ENCODE results near the gene LCTL. TPM values are rescaled to one million over a fixed set of nuclear protein-coding genes. Genes with fewer than 3 reads are reported as not detected.

LCTL gene
- total RNA-seq, 6 donors from 2014 or later = not detected

GRCh38 chr15:66569461-66570137, 3.8 kb upstream of the LCTL start:
- TF ChIP-seq POLR2AphosphoS5 (IDR thresholded peaks at IDR 0.05) (no peak), POLR2A (IDR thresholded peaks at IDR 0.05) (no peak), CTCF (IDR thresholded peaks at IDR 0.05) (no peak), EP300 (IDR thresholded peaks at IDR 0.05) (no peak)
- Histone ChIP-seq H3K27ac (no peak overlapping the region), H3K9me3 (no peaks in the 10 kb centered on the region), H3K27me3 (no peaks in the 10 kb centered on the region), H3K4me1 (peaks cover 4 to 12% (median 8%) of the 10 kb centered on the region in 4 donors), H3K4me3 (no peak overlapping the region), H3K36me3 (no peaks in the 10 kb centered on the region)
- ATAC-seq (ENCODE audit: low FRiP score in 2 of 2) = no peak
- DNase-seq = no peak
- 97 to 98% methylated on average over 6 to 9 of the region's 9 CpGs for WGBS, 2 donors

GRCh38 chr15:66567897-66568296, 2.1 kb upstream of the LCTL start:
- H3K36me3 ChIP-seq = no peaks in the 10 kb centered on the region
- H3K4me1 ChIP-seq = peaks cover 4 to 8% (median 6%) of the 10 kb centered on the region in 4 donors
- H3K27me3 ChIP-seq = no peaks in the 10 kb centered on the region
- DNase-seq (no peak), ATAC-seq (ENCODE audit: low FRiP score in 2 of 2) (no peak)
- H3K27ac ChIP-seq = no peak overlapping the region
- no peaks in the 10 kb centered on the region for H3K9me3 ChIP-seq
- no peak for TF ChIP-seq EP300 (IDR thresholded peaks at IDR 0.05)
- no peak for TF ChIP-seq POLR2AphosphoS5 (IDR thresholded peaks at IDR 0.05)
- no peak for TF ChIP-seq CTCF (IDR thresholded peaks at IDR 0.05)
- TF ChIP-seq POLR2A (IDR thresholded peaks at IDR 0.05) = no peak
- 89 to 91% methylated on average over 7 of the region's 7 CpGs for WGBS, 2 donors
- H3K4me3 ChIP-seq = no peak overlapping the region

GRCh38 chr15:66566963-66567531, 1.2 kb upstream of the LCTL start:
- TF ChIP-seq POLR2AphosphoS5 (IDR thresholded peaks at IDR 0.05) (no peak), CTCF (IDR thresholded peaks at IDR 0.05) (peak in 5 of 6 experiments; percentile 41 to 66 (median 58))
- DNase-seq = peak in 1 of 2 donors; percentile 60
- peaks cover 4 to 8% (median 6%) of the 10 kb centered on the region in 4 donors for H3K4me1 ChIP-seq
- H3K4me3 ChIP-seq = no peak overlapping the region
- no peaks in the 10 kb centered on the region for H3K9me3 ChIP-seq
- peak in 1 of 2 donors; percentile 78 for ATAC-seq (ENCODE audit: low FRiP score in 2 of 2)
- H3K36me3 ChIP-seq = no peaks in the 10 kb centered on the region
- H3K27me3 ChIP-seq = no peaks in the 10 kb centered on the region
- 22 to 36% methylated on average over 5 to 15 of the region's 15 CpGs for WGBS, 2 donors
- no peak overlapping the region for H3K27ac ChIP-seq

- 87 to 88% methylated on average over 6 to 9 of the region's 9 CpGs for WGBS, 2 donors
- H3K36me3 ChIP-seq = no peaks in the 10 kb centered on the region
- H3K27me3 ChIP-seq = no peaks in the 10 kb centered on the region
- DNase-seq = peak in 1 of 2 donors; percentile 48
- no peak for TF ChIP-seq POLR2A (IDR thresholded peaks at IDR 0.05)
- TF ChIP-seq POLR2AphosphoS5 (IDR thresholded peaks at IDR 0.05) = no peak
- no peak for TF ChIP-seq EP300 (IDR thresholded peaks at IDR 0.05)
- no peak for TF ChIP-seq CTCF (IDR thresholded peaks at IDR 0.05)
- no peak overlapping the region for H3K27ac ChIP-seq
- no peaks in the 10 kb centered on the region for H3K9me3 ChIP-seq
- H3K4me1 ChIP-seq = peaks cover 4 to 8% (median 6%) of the 10 kb centered on the region in 4 donors
- ATAC-seq (ENCODE audit: low FRiP score in 2 of 2) = no peak
- H3K4me3 ChIP-seq = no peak overlapping the region
Observed at GRCh38 chr15:66565141-66565641, 607 bp downstream of the LCTL start.
